Measurements from ENCODE around the gene ACTN4.

The ACTN4 gene

GRCh38 chr19:38662537-38663155, 15.2 kb downstream of the ACTN4 start:
- DNase-seq, result no peak

GRCh38 chr19:38663156-38663651, 15.8 kb downstream of the ACTN4 start:
- DNase-seq, result no peak

GRCh38 chr19:38663957-38664502, 16.6 kb downstream of the ACTN4 start:
- no peak for DNase-seq

GRCh38 chr19:38664503-38665211, 17.2 kb downstream of the ACTN4 start:
- DNase-seq, result no peak

- no peak for DNase-seq
These were observed 17.9 kb downstream of the ACTN4 start for GRCh38 chr19:38665219-38665931.

GRCh38 chr19:38665950-38666662, 18.7 kb downstream of the ACTN4 start:
- DNase-seq, result no peak

GRCh38 chr19:38666663-38667511, 19.4 kb downstream of the ACTN4 start:
- DNase-seq, result no peak

GRCh38 chr19:38667661-38668171, 20.3 kb downstream of the ACTN4 start:
- no peak for DNase-seq

GRCh38 chr19:38669552-38669951, 22.1 kb downstream of the ACTN4 start:
- DNase-seq, result no peak

GRCh38 chr19:38670921-38671398, 23.5 kb downstream of the ACTN4 start:
- no peak for DNase-seq

GRCh38 chr19:38671654-38672053, 24.2 kb downstream of the ACTN4 start:
- DNase-seq, result no peak

GRCh38 chr19:38673030-38673429, 25.6 kb downstream of the ACTN4 start:
- no peak for DNase-seq

GRCh38 chr19:38674388-38675171, 27.1 kb downstream of the ACTN4 start:
- no peak for DNase-seq

GRCh38 chr19:38675611-38676010, 28.2 kb downstream of the ACTN4 start:
- DNase-seq, result no peak

GRCh38 chr19:38676023-38676877, 28.8 kb downstream of the ACTN4 start:
- DNase-seq, result no peak

- no peak for DNase-seq
These were observed 29.6 kb downstream of the ACTN4 start for GRCh38 chr19:38676878-38677646.

- no peak for DNase-seq
These were observed 30.9 kb downstream of the ACTN4 start for GRCh38 chr19:38678217-38678890.

- DNase-seq, result no peak
These were observed 31.5 kb downstream of the ACTN4 start for GRCh38 chr19:38678891-38679494.
